HFFc6 (cell line): ENCODE measurements around the gene C2orf68. TPM values are rescaled to one million over a fixed set of nuclear protein-coding genes. Genes with fewer than 3 reads are reported as not detected.

Source experiments
- DNase-seq: peaks from one replicate; pipeline ENCODE4 v3.0.0-alpha.2; 2018
- H3K27ac Mint-ChIP-seq: 2 replicates; pipeline ENCODE4 v1.8.0; 2020; ENCODE audit warnings: mild to moderate bottlenecking, mixed read lengths
- H3K27me3 Mint-ChIP-seq: 2 replicates; pipeline ENCODE4 v1.8.0; 2021; ENCODE audit warnings: mild to moderate bottlenecking, moderate library complexity, mixed read lengths; ENCODE audit not compliant: insufficient read depth
- H3K36me3 Mint-ChIP-seq: 2 replicates; pipeline ENCODE4 v1.8.0; 2021; ENCODE audit warnings: low read depth, mixed read lengths
- H3K4me1 Mint-ChIP-seq: 2 replicates; pipeline ENCODE4 v1.8.0; 2020; ENCODE audit warnings: low read depth, mixed read lengths
- H3K4me3 Mint-ChIP-seq: 2 replicates; pipeline ENCODE4 v1.8.0; 2020; ENCODE audit warnings: mild to moderate bottlenecking, moderate library complexity, mixed read lengths
- H3K9me3 Mint-ChIP-seq: 2 replicates; pipeline ENCODE4 v1.8.0; 2020; ENCODE audit warnings: mild to moderate bottlenecking, mixed read lengths
- CTCF ChIP-seq: fragments of 200-600 bp; sonication (generic); IDR thresholded peaks from 2 replicates; pipeline ENCODE4 v1.5.0; 2021; ENCODE audit warnings: antibody characterized with exemption, mild to moderate bottlenecking
- total RNA-seq, 6 experiments: library from RNA; stranded (reverse); fragmentation: NEBNext Ultra II Directional; extraction: Animal tissue kit (Norgen Biotek cat#: 25700); gene quantifications; 2 replicates in 1 of 6; 3 replicates in 5 of 6; pipeline ENCODE4 v1.2.3, GENCODE V29; 2021

The C2orf68 gene
- total RNA-seq, 6 experiments from 2014 or later: 13.7 to 17.6 (median 16.0) TPM

DNA sequence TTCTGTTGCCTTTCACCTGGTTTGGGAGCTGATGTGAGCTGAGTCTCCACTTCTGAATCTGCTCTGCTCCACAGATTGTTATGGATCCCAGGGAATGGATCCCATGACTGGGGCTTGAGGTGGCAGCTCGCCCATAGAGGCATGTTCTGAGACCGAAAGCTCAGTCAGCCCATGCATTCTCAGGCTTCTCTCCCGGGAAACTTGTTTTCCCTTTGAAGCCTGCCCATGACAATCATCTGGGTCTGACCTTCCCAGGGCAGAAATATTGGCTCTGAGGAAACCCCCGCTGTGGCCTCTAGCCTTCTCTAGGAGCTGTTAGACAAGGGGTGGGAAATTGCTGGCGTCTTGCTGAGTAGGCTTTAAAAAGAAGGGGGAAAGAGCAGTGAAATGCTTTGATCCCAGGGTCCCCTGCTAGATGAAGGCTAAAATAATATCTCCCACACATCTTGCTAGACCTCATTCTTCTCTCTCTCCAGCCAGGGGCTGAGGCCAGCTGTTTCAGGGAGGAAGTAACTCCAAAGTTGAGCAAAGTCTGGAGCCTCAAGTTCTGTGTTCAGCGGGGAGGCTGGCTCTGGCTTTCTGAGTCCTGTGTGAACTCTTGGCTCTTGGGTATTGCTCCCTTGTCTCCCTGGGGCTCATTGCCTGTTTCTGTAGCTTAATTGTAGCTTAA, 32.5 kb downstream of the C2orf68 start:
- Mint-ChIP-seq H3K27ac (no peak overlapping the region), H3K36me3 (no peaks in the 10 kb centered on the region), H3K27me3 (peaks cover 8% of the 10 kb centered on the region), H3K4me3 (no peak overlapping the region), H3K9me3 (no peaks in the 10 kb centered on the region), H3K4me1 (peaks cover 22% of the 10 kb centered on the region)
- no peak for DNase-seq
- no peak for TF ChIP-seq CTCF

- no peak for DNase-seq
- H3K36me3 Mint-ChIP-seq: no peaks in the 10 kb centered on the region
- H3K4me3 Mint-ChIP-seq: no peak overlapping the region
- H3K27me3 Mint-ChIP-seq: peaks cover 7% of the 10 kb centered on the region
- peaks cover 16% of the 10 kb centered on the region for H3K4me1 Mint-ChIP-seq
- no peak overlapping the region for H3K27ac Mint-ChIP-seq
- TF ChIP-seq CTCF: no peak
- no peaks in the 10 kb centered on the region for H3K9me3 Mint-ChIP-seq
These were observed 33.4 kb downstream of the C2orf68 start for GRCh38 chr2:85578243-85579180.

DNA sequence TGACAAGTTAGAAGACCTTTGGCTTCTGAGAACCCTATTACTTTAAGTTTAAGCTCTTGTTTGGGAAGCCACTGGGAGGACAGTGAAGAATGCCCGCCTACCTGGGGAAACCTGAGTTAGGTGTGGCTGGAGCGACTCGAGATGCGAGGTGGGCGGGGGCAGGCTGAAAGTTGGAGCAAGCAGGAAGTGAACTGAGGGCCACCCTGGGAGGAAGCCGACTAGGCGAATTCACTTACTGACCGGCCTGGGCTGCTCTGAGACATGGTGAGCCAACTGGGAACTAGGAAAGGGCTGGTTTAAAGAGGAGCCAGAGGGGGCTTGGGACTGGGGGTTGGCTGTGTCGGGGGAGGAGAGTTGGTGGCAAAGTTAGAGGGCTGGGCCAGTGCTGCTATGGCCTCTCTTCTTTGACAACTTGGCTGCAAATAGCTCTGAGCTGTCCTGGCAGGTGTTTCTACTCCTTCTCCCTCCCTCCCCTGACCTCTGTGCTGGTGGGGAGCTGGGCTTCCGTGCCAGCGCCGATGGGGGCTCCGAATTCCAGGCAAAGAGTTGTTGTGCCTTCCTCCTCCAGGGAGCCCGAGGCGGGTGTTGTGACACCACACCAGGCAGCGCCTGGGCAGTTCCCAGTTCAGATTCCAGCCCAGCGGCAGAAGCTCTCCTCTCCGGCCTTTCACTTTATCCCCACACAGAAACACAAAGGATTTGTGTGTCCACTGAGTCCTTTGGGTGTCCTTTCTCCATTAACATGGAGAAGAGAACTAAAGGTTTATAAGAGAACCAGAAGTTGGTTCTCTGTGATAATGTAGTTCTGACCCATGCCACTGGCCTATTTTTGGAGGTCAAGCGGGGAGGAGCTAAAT, 34.3 kb downstream of the C2orf68 start, which contains the start of gene VAMP8:
VAMP8 (plus strand) TSS at position 201 of the 857 bp plus-strand sequence; CDS start at position 262, 61 bp downstream.
- no peak within 1 kb of the TSS for H3K4me3 Mint-ChIP-seq
- TF ChIP-seq CTCF: no peak
- H3K27ac Mint-ChIP-seq: no peak within 1 kb of the TSS
- H3K9me3 Mint-ChIP-seq: no peaks in the 10 kb centered on the region
- peaks cover 9% of the 10 kb centered on the region for H3K27me3 Mint-ChIP-seq
- DNase-seq: no peak
- H3K36me3 Mint-ChIP-seq: no peaks in the 10 kb centered on the region
- peaks cover 12% of the 10 kb centered on the region; the same call in 1 of the 2 replicates for H3K4me1 Mint-ChIP-seq

- Mint-ChIP-seq H3K9me3 (no peaks in the 10 kb centered on the region), H3K4me3 (no peak overlapping the region), H3K27ac (no peak overlapping the region), H3K36me3 (no peaks in the 10 kb centered on the region), H3K4me1 (peaks cover 12% of the 10 kb centered on the region; the same call in 1 of the 2 replicates), H3K27me3 (peaks cover 14% of the 10 kb centered on the region)
- TF ChIP-seq CTCF: no peak
- DNase-seq: no peak
These were observed 34.8 kb downstream of the C2orf68 start for GRCh38 chr2:85577063-85577385.

- peaks cover 19% of the 10 kb centered on the region for H3K27me3 Mint-ChIP-seq
- no peaks in the 10 kb centered on the region for H3K36me3 Mint-ChIP-seq
- no peak overlapping the region for H3K27ac Mint-ChIP-seq
These were observed 36.1 kb downstream of the C2orf68 start for GRCh38 chr2:85575739-85576138.

More at GRCh38 chr2:85575739-85576138, 36.1 kb downstream of the C2orf68 start:
- TF ChIP-seq CTCF: no peak
- H3K9me3 Mint-ChIP-seq: no peaks in the 10 kb centered on the region
- H3K4me1 Mint-ChIP-seq: peaks cover 12% of the 10 kb centered on the region; the same call in 1 of the 2 replicates
- DNase-seq: no peak
- H3K4me3 Mint-ChIP-seq: no peak overlapping the region
